GM12878 (cell line): ENCODE measurements around the gene CANX. TPM values are rescaled to one million over a fixed set of nuclear protein-coding genes. Genes with fewer than 3 reads are reported as not detected.

Experiments
- CTCF ChIP-seq, 3 experiments: IDR thresholded peaks in 2 of 3; conservative IDR thresholded peaks in 1 of 3; 2 replicates each; pipeline ENCODE4 v1.5.1; 2011; ENCODE audit warnings: low read depth in 3 of 3, low read length in 3 of 3, mild to moderate bottlenecking in 3 of 3, control low read depth in 2 of 3, moderate library complexity in 2 of 3, inconsistent platforms in 1 of 3, mixed read lengths in 1 of 3; ENCODE audit not compliant: control insufficient read depth in 2 of 3, insufficient read depth in 1 of 3; ENCODE audit errors: extremely low read depth in 1 of 3
- CUX1 ChIP-seq: IDR thresholded peaks from 2 replicates; pipeline ENCODE4 v1.6.1; 2012; ENCODE audit warnings: improper control_type of control experiment, low read depth, low read length; ENCODE audit not compliant: insufficient replicate concordance
- E2F4 ChIP-seq: IDR thresholded peaks from 2 replicates; pipeline ENCODE4 v1.6.1; 2012; ENCODE audit warnings: low read depth, low read length, improper control_type of control experiment
- EP300 ChIP-seq, 2 experiments: fragments of 150-350 bp in 1 of 2; IDR thresholded peaks; 2 replicates each; pipeline ENCODE4 v1.6.1; 2011 to 2012; ENCODE audit warnings: low read depth in 2 of 2, low read length in 2 of 2, borderline replicate concordance in 1 of 2, improper control_type of control experiment in 1 of 2, inconsistent platforms in 1 of 2; ENCODE audit not compliant: control insufficient read depth in 1 of 2
- LARP7 ChIP-seq: fragments of 450-650 bp; IDR thresholded peaks from 2 replicates; pipeline ENCODE4 v1.6.1; 2017; ENCODE audit warnings: mild to moderate bottlenecking
- NFYB ChIP-seq: IDR thresholded peaks from 2 replicates; pipeline ENCODE4 v1.6.1; 2011; ENCODE audit warnings: low read depth, mild to moderate bottlenecking, low read length, improper control_type of control experiment, moderate library complexity; ENCODE audit not compliant: insufficient read depth
- NKRF ChIP-seq: fragments of 450-650 bp; conservative IDR thresholded peaks from 2 replicates; pipeline ENCODE4 v1.6.1; 2017; ENCODE audit warnings: mild to moderate bottlenecking, moderate library complexity
- POU2F2 ChIP-seq: IDR thresholded peaks from 3 replicates; pipeline ENCODE4 v1.6.1; 2011; ENCODE audit warnings: low read depth, mild to moderate bottlenecking, low read length, borderline replicate concordance
- RB1 ChIP-seq: fragments of 450-650 bp; formaldehyde crosslinking; IDR thresholded peaks from 2 replicates; pipeline ENCODE4 v1.6.1; 2017; ENCODE audit warnings: mild to moderate bottlenecking, borderline replicate concordance
- STAT1 ChIP-seq: fragments of 450-650 bp; conservative IDR thresholded peaks from 2 replicates; pipeline ENCODE4 v1.6.1; 2014; ENCODE audit warnings: antibody characterized with exemption, mild to moderate bottlenecking
- TAF1 ChIP-seq: IDR thresholded peaks from 2 replicates; pipeline ENCODE4 v1.6.1; 2011; ENCODE audit warnings: mild to moderate bottlenecking, low read depth, low read length, borderline replicate concordance
- WRNIP1 ChIP-seq: IDR thresholded peaks from 2 replicates; pipeline ENCODE4 v1.6.1; 2011; ENCODE audit warnings: low read depth, low read length, improper control_type of control experiment, borderline replicate concordance
- ZBTB33 ChIP-seq: fragments of 450-650 bp; IDR thresholded peaks from 2 replicates; pipeline ENCODE4 v1.6.1; 2017; ENCODE audit warnings: mild to moderate bottlenecking
- ZNF384 ChIP-seq: IDR thresholded peaks from 2 replicates; pipeline ENCODE4 v1.6.1; 2012; ENCODE audit warnings: low read depth, mild to moderate bottlenecking, low read length, improper control_type of control experiment, borderline replicate concordance
- ZZZ3 ChIP-seq: IDR thresholded peaks from 2 replicates; pipeline ENCODE4 v1.6.1; 2011; ENCODE audit warnings: low read depth; ENCODE audit not compliant: control insufficient read depth, insufficient read length
- polyA plus RNA-seq, 11 experiments: library from polyadenylated mRNA; depleted of rRNA in 4 of 11; unstranded in 6 of 11; stranded (reverse) in 5 of 11; fragments of >200 nt; fragmentation: Nextera tagmentation in 4 of 11; fragmentation: Illumina TruSeq in 1 of 11; extraction: Ambion mirVana in 4 of 11; extraction: Trizol in 1 of 11; gene quantifications; 1 replicate in 1 of 11; 2 replicates in 10 of 11; pipeline versions ENCODE4 v1.2.1 to v1.2.3, GENCODE V29; 2011 to 2016; ENCODE audit warnings: inconsistent platforms in 2 of 11, missing spikeins in 2 of 11, low read depth in 1 of 11
- total RNA-seq, 4 experiments: library from RNA; depleted of rRNA in 3 of 4; stranded (reverse); fragments of >200 nt in 3 of 4; fragmentation: Illumina TruSeq in 1 of 4; extraction: Trizol in 1 of 4; gene quantifications; 2 replicates each; pipeline versions ENCODE4 v1.2.1 to v1.2.3, GENCODE V29; 2013 to 2021

The CANX gene
- total and polyA plus RNA-seq, 10 of the 15 experiments (the other 5 are each of a cell fraction or from before 2014, with no cell fraction given) = 78.2 to 602 (median 412) TPM

- TF ChIP-seq CTCF (IDR thresholded peaks at IDR 0.05 in 2 of 3, conservative IDR thresholded peaks at IDR 0.05 in 1 of 3; ENCODE audit: control insufficient read depth in 2 of 3, extremely low read depth in 1 of 3, insufficient read depth in 1 of 3, low read depth in 3 of 3, low read length in 3 of 3) (peak; percentile 80 to 86 (median 82)), LARP7 (no peak), ZBTB33 (no peak), ZZZ3 (no peak), STAT1 (no peak), POU2F2 (peak; percentile 28; the same call in 1 of the 3 replicates), EP300 (IDR thresholded peaks at IDR 0.05; ENCODE audit: borderline replicate concordance in 1 of 2, control insufficient read depth in 1 of 2, low read depth in 2 of 2, low read length in 2 of 2) (no peak), NKRF (no peak), ZNF384 (no peak), E2F4 (no peak), RB1 (no peak), NFYB (no peak), WRNIP1 (no peak), TAF1 (no peak), CUX1 (no peak)
These were observed 30.4 kb upstream of the CANX start (continued) for GRCh38 chr5:179668391-179668790.
